Muscle of back (tissue), 11 donors: Measurements from ENCODE around the gene FGF7. TPM values are rescaled to one million over a fixed set of nuclear protein-coding genes. Genes with fewer than 3 reads are reported as not detected.
"Not testable (repeated sequence)": the region's sequence is repeated elsewhere in the genome, so short reads cannot be mapped to it uniquely, and the experiment has no call there.

Experiments used
- DNase-seq, 3 donors: peaks; one replicate each; pipeline versions ENCODE4 v3.0.0 to v3.0.0-alpha.2; 2013
- polyA plus RNA-seq, 10 donors: library from polyadenylated mRNA; unstranded; fragments of 120-200 nt; gene quantifications; one replicate each; pipeline ENCODE4 v1.2.1, GENCODE V29; 2013; ENCODE audit not compliant: insufficient read length in 10 of 10

FGF7 gene
- polyA plus RNA-seq, 10 donors, result 15.3 to 31.1 (median 25.0) TPM

GRCh38 chr15:49435174-49435573, 12.1 kb downstream of the FGF7 start:
- DNase-seq, result no peak

GRCh38 chr15:49436751-49437150, 13.7 kb downstream of the FGF7 start:
- DNase-seq, result peak in 1 of 3 donors; percentile 67

GRCh38 chr15:49438962-49439631, 16.1 kb downstream of the FGF7 start:
- peak in 1 of 3 donors; percentile 67 for DNase-seq

GRCh38 chr15:49439678-49440395, 16.8 kb downstream of the FGF7 start:
- no peak for DNase-seq

- no peak for DNase-seq
These were observed 18.3 kb downstream of the FGF7 start for GRCh38 chr15:49441356-49441755.

GRCh38 chr15:49441816-49442215, 18.8 kb downstream of the FGF7 start:
- no peak for DNase-seq

- no peak for DNase-seq
These were observed 29.6 kb downstream of the FGF7 start for GRCh38 chr15:49452595-49452994.

- no peak for DNase-seq
These were observed 33.1 kb downstream of the FGF7 start for GRCh38 chr15:49456166-49456565.

- DNase-seq, result no peak
These were observed 35.1 kb downstream of the FGF7 start for GRCh38 chr15:49458145-49458544.

GRCh38 chr15:49460411-49460941, 37.4 kb downstream of the FGF7 start:
- no peak for DNase-seq

GRCh38 chr15:49462232-49462844, 39.3 kb downstream of the FGF7 start:
- no peak for DNase-seq

GRCh38 chr15:49464522-49464921, 41.5 kb downstream of the FGF7 start:
- no peak for DNase-seq

GRCh38 chr15:49466119-49466518, 43.1 kb downstream of the FGF7 start:
- DNase-seq, result no peak

- no peak for DNase-seq
These were observed 44.9 kb downstream of the FGF7 start for GRCh38 chr15:49467746-49468480.

GRCh38 chr15:49468481-49468839, 45.4 kb downstream of the FGF7 start:
- DNase-seq, result no peak

GRCh38 chr15:49471248-49471647, 48.2 kb downstream of the FGF7 start:
- DNase-seq, result not testable (repeated sequence)

- DNase-seq, result no peak
These were observed 48.7 kb downstream of the FGF7 start for GRCh38 chr15:49471733-49472132.

GRCh38 chr15:49472338-49472737, 49.3 kb downstream of the FGF7 start:
- no peak for DNase-seq

GRCh38 chr15:49473031-49473430, 50.0 kb downstream of the FGF7 start:
- DNase-seq, result no peak

- DNase-seq, result not testable (repeated sequence)
These were observed 55.0 kb downstream of the FGF7 start for GRCh38 chr15:49478021-49478420.

GRCh38 chr15:49478982-49479381, 55.9 kb downstream of the FGF7 start:
- DNase-seq, result not testable (repeated sequence)

GRCh38 chr15:49485401-49485800, 62.4 kb downstream of the FGF7 start:
- peak; percentile 40 to 77 (median 53) for DNase-seq
